ENCODE measurements around the gene DDX21.
"Not testable (repeated sequence)": the region's sequence is repeated elsewhere in the genome, so short reads cannot be mapped to it uniquely, and the experiment has no call there.

The DDX21 gene

GRCh38 chr10:68955832-68956532 is at the start of gene DDX21:
Gene DDX21 (plus strand): TSS chr10:68956170. CDS start chr10:68956226, 56 bp downstream.
- peak; percentile 77 to 87 (median 83) for DNase-seq (ENCODE audit: low read depth in 3 of 3)

DNA sequence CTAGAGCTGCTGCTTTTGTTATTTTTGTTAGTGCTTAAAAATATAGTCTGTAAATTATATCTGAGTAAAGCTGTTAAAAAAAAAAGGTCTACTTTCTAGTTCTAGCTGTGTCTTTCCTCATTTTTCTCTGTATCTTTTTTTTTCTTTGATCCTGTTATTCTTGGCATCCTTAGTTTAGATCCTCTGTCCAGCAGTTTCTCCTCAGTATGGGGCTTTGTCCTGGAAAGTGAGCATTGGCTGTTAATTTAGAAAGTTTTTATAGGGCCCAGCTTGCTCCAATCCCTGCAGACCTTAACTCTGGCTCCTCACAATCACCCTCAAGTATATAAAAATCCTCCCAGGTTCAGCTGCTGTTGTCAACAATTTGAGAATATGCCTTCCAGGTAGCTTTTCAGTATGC is 31.4 kb upstream of the DDX21 start:
- no peak for DNase-seq (ENCODE audit: low read depth in 3 of 3)

GRCh38 chr10:68925489-68925888 is 30.5 kb upstream of the DDX21 start:
- no peak for DNase-seq (ENCODE audit: low read depth in 3 of 3)

DNA sequence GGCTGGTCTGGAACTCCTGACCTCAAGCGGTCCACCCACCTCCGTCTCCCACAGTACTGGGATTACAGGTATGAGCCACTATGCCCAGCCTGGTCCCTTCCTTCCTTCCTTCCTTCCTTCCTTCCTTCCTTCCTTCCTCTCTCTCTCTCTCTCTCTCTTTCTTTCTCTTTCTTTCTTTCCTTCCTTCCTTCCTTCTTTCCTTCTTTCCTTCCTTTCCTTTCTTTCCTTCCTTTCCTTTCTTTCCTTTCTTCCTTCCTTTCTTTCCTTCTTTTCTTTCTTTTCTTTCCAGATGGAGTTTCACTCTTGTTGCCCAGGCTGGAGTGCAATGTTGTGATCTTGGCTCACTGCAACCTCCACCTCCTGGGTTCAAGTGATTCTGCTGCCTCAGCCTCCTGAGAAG is 26.8 kb upstream of the DDX21 start:
- DNase-seq (ENCODE audit: low read depth in 3 of 3) = not testable (repeated sequence)

DNA sequence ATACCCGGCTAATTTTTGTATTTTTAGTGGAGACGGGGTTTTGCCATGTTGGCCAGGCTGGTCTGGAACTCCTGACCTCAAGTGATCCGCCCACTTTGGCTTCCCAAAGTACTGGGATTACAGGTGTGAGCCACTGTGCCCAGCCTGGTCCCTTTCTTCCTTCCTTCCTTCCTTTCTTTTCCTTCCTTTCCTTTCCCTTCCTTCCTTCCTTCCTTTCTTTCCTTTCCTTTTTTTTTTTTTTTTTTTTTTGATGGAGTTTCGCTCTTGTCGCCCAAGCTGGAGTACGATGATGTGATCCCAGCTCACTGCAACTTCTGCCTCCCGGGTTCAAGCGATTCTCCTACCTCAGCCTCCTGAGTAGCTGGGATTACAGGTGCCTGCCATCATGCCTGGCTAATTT is 26.1 kb upstream of the DDX21 start:
- not testable (repeated sequence) for DNase-seq (ENCODE audit: low read depth in 3 of 3)

GRCh38 chr10:68932860-68933259 is 23.1 kb upstream of the DDX21 start:
- DNase-seq (ENCODE audit: low read depth in 3 of 3) = not testable (repeated sequence)

DNA sequence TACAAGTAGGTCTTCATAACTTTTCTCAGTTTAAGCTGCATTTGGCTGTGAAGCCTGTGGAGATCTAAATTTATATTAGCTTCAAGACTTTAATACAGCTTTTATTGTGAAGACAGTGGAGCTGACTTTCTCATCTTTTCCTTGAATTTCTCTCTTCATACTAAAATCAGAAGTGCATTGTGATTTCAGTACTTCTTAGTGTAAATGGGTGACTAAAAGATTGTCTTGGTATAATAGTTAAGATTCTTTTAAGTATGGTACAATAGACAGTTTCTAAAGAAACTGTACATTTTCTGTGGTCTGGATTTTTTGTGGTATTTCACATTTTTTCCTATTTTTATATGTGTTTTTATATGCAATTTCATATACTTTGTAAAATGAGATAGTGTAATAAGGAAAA is 21.0 kb upstream of the DDX21 start:
- no peak for DNase-seq (ENCODE audit: low read depth in 3 of 3)

DNA sequence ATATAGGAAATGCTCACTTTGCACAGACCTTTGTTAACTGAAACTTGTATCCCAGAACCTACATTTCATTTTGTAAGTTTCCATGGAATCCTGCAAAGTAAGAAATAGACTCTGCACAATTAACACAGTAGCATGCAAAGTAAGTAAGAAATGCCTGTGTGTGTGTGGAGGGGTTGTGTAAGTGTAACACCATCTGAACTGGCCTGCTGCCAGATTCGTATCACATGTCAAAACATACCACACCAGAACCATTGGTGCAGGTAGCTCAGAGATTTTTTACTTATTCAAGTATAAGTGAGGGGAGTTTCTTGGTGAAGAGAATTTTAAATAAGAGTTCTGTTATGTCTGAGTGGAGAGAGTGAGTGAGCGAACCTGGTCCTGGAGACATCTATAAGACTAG is 17.9 kb upstream of the DDX21 start:
- DNase-seq (ENCODE audit: low read depth in 3 of 3) = no peak

GRCh38 chr10:68938884-68939283 is 17.1 kb upstream of the DDX21 start:
- DNase-seq (ENCODE audit: low read depth in 3 of 3) = no peak

- not testable (repeated sequence) for DNase-seq (ENCODE audit: low read depth in 3 of 3)
Measured at GRCh38 chr10:68940917-68941316, 15.1 kb upstream of the DDX21 start.

DNA sequence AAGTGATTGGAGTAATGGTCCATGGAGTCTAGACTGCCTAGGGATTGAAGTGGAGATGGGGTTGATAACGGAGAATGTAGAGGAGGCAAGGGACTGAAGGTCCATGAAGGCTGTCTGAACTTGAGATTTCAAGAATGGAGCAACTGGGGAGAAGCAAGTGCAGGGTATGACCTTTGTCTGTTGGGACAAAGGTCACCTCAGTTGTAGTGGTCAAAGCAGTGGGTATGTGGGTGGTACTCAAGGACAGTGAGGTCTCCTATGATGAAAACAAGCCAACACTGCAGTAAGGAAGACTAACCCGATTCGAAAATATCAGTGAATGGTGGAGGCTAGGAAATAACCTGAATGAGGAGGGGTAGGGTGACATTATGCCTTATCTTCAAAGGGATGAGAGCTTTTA is 5.4 kb upstream of the DDX21 start:
- DNase-seq (ENCODE audit: low read depth in 3 of 3) = no peak

- DNase-seq (ENCODE audit: low read depth in 3 of 3) = no peak
Measured at GRCh38 chr10:68954904-68955303, 1.1 kb upstream of the DDX21 start.

DNA sequence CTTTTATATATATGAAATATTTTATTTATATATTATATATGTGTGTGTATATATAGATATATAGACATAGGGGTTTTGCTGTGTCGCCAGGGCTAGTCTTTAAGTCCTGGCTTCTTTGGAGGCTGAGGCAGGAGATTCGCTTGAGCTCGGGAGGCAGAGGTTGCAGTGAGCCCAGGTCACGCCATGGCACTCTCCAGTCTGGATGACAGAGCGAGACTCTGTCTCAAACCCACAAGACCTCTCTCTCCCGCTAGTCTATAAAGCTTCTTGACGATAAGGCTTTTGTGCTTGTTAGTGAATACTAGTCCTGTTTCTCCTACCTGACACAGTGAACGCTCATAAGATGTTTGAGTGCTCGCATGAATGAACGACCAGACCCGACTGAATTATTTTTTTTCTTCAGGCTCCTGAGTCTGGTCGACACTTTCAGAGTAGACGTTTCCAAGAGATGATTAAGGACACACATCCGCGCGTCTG is 577 bp upstream of the DDX21 start:
- peak in 1 of 3 donors; percentile 17 for DNase-seq (ENCODE audit: low read depth in 3 of 3)

DNA sequence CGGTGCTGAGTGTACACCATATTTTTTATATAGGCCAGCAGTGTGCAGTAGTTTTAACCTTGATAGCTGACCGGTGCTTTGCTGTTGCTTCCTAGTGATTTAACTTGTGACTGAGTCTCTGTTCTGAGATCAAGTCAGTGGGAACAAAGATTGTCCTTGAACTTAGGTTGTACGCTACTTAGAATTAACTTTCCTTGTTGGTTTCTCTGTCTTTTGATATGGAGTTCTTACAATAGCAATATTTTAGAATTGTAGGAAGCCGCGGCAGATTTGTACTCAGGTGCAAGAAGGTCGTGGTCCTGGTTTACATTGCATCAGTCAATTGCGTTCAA is 1.3 kb downstream of the DDX21 start:
- no peak for DNase-seq (ENCODE audit: low read depth in 3 of 3)

- DNase-seq (ENCODE audit: low read depth in 3 of 3) = no peak
Measured at GRCh38 chr10:68957654-68958053, 1.7 kb downstream of the DDX21 start.

DNA sequence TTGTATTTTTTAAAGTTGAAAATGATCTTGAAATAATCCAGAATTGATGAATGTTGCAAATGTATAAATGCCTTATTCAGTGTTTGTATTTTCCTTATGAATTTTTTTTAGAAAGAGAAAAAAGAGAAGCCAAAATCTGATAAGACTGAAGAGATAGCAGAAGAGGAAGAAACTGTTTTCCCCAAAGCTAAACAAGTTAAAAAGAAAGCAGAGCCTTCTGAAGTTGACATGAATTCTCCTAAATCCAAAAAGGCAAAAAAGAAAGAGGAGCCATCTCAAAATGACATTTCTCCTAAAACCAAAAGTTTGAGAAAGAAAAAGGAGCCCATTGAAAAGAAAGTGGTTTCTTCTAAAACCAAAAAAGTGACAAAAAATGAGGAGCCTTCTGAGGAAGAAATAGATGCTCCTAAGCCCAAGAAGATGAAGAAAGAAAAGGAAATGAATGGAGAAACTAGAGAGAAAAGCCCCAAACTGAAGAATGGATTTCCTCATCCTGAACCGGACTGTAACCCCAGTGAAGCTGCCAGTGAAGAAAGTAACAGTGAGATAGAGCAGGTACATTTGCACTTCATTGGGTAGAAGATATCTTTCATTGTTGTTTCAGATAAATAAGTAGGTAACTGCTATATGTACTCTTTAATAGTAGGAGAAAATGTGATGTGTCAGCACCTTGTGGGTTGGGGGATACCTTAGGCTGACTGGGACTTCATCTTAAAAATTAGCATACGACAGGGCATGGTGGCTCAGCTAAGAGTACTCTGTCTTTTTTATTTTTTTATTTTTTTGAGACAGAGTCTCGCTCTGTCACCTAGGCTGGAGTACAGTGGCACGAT is 3.9 kb downstream of the DDX21 start:
- DNase-seq (ENCODE audit: low read depth in 3 of 3) = no peak

DNA sequence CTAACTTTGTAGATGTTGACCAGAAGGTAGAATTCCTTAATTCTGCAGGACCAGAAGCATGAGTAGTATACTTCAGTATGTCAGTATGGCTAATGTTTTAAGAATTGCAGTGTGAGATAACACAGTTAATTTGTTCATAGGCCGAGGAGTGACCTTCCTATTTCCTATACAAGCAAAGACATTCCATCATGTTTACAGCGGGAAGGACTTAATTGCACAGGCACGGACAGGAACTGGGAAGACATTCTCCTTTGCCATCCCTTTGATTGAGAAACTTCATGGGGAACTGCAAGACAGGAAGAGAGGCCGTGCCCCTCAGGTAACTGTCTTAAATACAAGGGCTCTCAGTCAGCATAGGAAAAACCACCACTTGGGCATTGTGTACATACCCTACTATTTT is 7.2 kb downstream of the DDX21 start:
- no peak for DNase-seq (ENCODE audit: low read depth in 3 of 3)

GRCh38 chr10:68973975-68974374 is 18.0 kb downstream of the DDX21 start:
- DNase-seq (ENCODE audit: low read depth in 3 of 3) = no peak

DNA sequence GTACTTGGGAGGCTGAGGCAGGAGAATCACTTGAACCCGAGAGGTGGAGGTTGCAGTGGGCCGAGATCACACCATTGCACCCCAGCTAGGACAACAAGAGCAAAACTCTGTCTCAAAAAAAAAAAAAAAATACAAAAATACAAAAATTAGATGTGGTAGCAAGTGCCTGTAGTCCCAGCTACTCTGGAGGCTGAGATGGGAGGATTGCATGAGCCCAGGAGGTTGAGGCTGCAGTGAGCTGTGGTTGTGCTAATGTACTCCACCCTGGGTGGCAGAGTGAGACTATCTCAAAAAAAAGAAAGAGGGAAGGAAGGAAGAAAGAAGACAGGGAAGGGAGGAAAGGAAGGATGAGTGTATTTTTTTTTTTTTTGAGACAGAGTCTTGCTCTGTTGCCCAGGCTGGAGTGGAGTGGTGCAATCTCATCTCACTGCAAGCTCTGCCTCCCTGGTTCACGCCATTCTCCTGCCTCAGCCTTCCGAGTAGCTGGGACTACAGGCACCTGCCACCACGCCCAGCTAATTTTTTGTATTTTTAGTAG is 20.0 kb downstream of the DDX21 start:
- DNase-seq (ENCODE audit: low read depth in 3 of 3) = not testable (repeated sequence)

- not testable (repeated sequence) for DNase-seq (ENCODE audit: low read depth in 3 of 3)
Measured at GRCh38 chr10:68979738-68980137, 23.8 kb downstream of the DDX21 start.

DNA sequence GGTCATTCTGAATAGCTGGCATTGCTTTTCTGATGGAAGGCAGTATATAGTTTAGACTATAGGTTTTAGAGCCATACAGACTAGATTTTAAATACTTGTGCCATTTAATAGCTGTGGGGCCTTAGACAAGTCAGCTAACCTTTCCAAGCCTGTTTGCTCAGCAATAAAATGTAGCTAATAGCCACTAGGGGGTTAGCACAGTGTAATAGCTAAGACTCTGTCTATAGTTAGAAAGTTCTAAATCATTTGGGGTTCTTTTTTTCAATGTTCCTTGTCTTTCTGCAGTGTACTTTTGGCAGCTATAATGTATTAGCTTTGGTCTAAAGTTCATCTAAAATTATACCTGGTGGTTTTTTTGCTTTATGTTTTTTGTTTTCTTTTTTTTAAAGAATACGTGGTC is 25.1 kb downstream of the DDX21 start:
- DNase-seq (ENCODE audit: low read depth in 3 of 3) = no peak

DNA sequence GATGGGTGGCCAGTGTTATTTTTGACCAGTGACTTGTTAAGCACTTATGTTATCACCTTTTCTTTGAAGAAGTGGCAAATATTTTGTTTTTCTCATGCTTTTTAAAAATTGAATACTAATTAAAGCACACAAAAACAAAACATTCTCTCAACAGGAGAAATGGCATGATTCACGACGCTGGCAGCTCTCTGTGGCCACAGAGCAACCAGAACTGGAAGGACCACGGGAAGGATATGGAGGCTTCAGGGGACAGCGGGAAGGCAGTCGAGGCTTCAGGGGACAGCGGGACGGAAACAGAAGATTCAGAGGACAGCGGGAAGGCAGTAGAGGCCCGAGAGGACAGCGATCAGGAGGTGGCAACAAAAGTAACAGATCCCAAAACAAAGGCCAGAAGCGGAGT is 26.4 kb downstream of the DDX21 start:
- DNase-seq (ENCODE audit: low read depth in 3 of 3) = no peak

GRCh38 chr10:68987611-68988010 is 31.6 kb downstream of the DDX21 start:
- DNase-seq (ENCODE audit: low read depth in 3 of 3) = no peak
